HepG2 (cell line): Measurements from ENCODE around the gene BRAP. TPM values are rescaled to one million over a fixed set of nuclear protein-coding genes. Genes with fewer than 3 reads are reported as not detected.

Experiments used
- ARID4A ChIP-seq: sonication (generic); formaldehyde crosslinking; IDR thresholded peaks from 2 replicates; pipeline ENCODE4 v1.5.0; 2020; ENCODE audit warnings: mild to moderate bottlenecking, missing genetic modification reagents, borderline replicate concordance
- CENPT ChIP-seq: sonication (generic); formaldehyde crosslinking; IDR thresholded peaks from 2 replicates; pipeline ENCODE4 v1.8.0; 2022; ENCODE audit warnings: low read depth, mild to moderate bottlenecking, moderate library complexity, missing genetic modification reagents
- KIAA2018 ChIP-seq: sonication (generic); formaldehyde crosslinking; IDR thresholded peaks from 2 replicates; pipeline ENCODE4 v1.5.0; 2020; ENCODE audit warnings: mild to moderate bottlenecking, missing genetic modification reagents, borderline replicate concordance
- NRL ChIP-seq: sonication (generic); formaldehyde crosslinking; IDR thresholded peaks from 2 replicates; pipeline ENCODE4 v1.5.0; 2020; ENCODE audit warnings: missing genetic modification reagents, mild to moderate bottlenecking, moderate library complexity, borderline replicate concordance
- POLR2A ChIP-seq, 2 experiments: IDR thresholded peaks; 2 replicates each; pipeline ENCODE4 v1.6.1; 2011; ENCODE audit warnings: low read depth in 2 of 2, low read length in 2 of 2, mild to moderate bottlenecking in 1 of 2, moderate library complexity in 1 of 2; ENCODE audit not compliant: insufficient read depth in 1 of 2
- RBM39 ChIP-seq: fragments of 200-400 bp; formaldehyde crosslinking; IDR thresholded peaks from one replicate; pipeline ENCODE4 v1.6.1; 2018; ENCODE audit warnings: antibody characterized with exemption, mild to moderate bottlenecking, low read depth, low read length; ENCODE audit not compliant: poor library complexity, severe bottlenecking
- SP4 ChIP-seq: sonication (generic); formaldehyde crosslinking; IDR thresholded peaks from 2 replicates; pipeline ENCODE4 v1.8.1; 2023; ENCODE audit warnings: mild to moderate bottlenecking, missing genetic modification reagents
- TAF15 ChIP-seq: fragments of 200-400 bp; formaldehyde crosslinking; IDR thresholded peaks from one replicate; pipeline ENCODE4 v1.6.1; 2018; ENCODE audit warnings: mild to moderate bottlenecking, low read depth, low read length; ENCODE audit not compliant: poor library complexity, severe bottlenecking
- TEF ChIP-seq: sonication (generic); formaldehyde crosslinking; IDR thresholded peaks from 2 replicates; pipeline ENCODE4 v1.5.0; 2020; ENCODE audit warnings: missing genetic modification reagents
- ZFP37 ChIP-seq: sonication (generic); formaldehyde crosslinking; IDR thresholded peaks from 2 replicates; pipeline ENCODE4 v1.4.0; 2020; ENCODE audit warnings: missing genetic modification reagents, borderline replicate concordance
- ZFP41 ChIP-seq: sonication (generic); formaldehyde crosslinking; IDR thresholded peaks from 2 replicates; pipeline ENCODE4 v1.4.0; 2020; ENCODE audit warnings: mild to moderate bottlenecking, missing genetic modification reagents, borderline replicate concordance
- ZKSCAN5 ChIP-seq: sonication (generic); formaldehyde crosslinking; IDR thresholded peaks from 2 replicates; pipeline ENCODE4 v1.5.1; 2020; ENCODE audit warnings: mild to moderate bottlenecking, missing genetic modification reagents
- ZNF577 ChIP-seq: sonication (generic); formaldehyde crosslinking; IDR thresholded peaks from 2 replicates; pipeline ENCODE4 v1.4.0; 2020; ENCODE audit warnings: mild to moderate bottlenecking, low read depth, missing genetic modification reagents, borderline replicate concordance
- ZNF782 ChIP-seq: sonication (generic); formaldehyde crosslinking; IDR thresholded peaks from 2 replicates; pipeline ENCODE4 v1.4.0; 2020; ENCODE audit warnings: missing genetic modification reagents, mild to moderate bottlenecking, borderline replicate concordance
- ZNF841 ChIP-seq: sonication (generic); formaldehyde crosslinking; IDR thresholded peaks from 2 replicates; pipeline ENCODE4 v1.8.1; 2023; ENCODE audit warnings: missing genetic modification reagents, borderline replicate concordance
- polyA plus RNA-seq, 8 experiments: library from polyadenylated mRNA; depleted of rRNA in 3 of 8; stranded (reverse) in 7 of 8; unstranded in 1 of 8; fragments of >200 nt; fragmentation: Illumina TruSeq in 4 of 8; extraction: Trizol in 4 of 8; gene quantifications; 2 replicates each; pipeline versions ENCODE4 v1.2.1 to v1.2.3, GENCODE V29; 2011 to 2016; ENCODE audit warnings: low read depth in 4 of 8, missing spikeins in 1 of 8, mixed read lengths in 1 of 8; ENCODE audit not compliant: insufficient read depth in 1 of 8
- total RNA-seq, 5 experiments: library from RNA; depleted of rRNA; stranded (reverse); fragments of >200 nt; fragmentation: Illumina TruSeq; extraction: Trizol; gene quantifications; 2 replicates each; pipeline ENCODE4 v1.2.3, GENCODE V29; 2016; ENCODE audit warnings: low read depth in 1 of 5

BRAP gene
- total and polyA plus RNA-seq, 2 of the 13 experiments (the other 11 are each of a cell fraction or from before 2014, with no cell fraction given): 8.1 to 15.4 TPM

GRCh38 chr12:111599453-111600204 lies 86.1 kb downstream of the BRAP start (continued):
- TF ChIP-seq KIAA2018 (CRISPR knock-in tag): no peak
- no peak for TF ChIP-seq ZNF577 (CRISPR knock-in tag)
- TF ChIP-seq ZFP41: 0 out of 2 replicates have a peak, but pooled peaks have one; percentile 40
- peak; percentile 65 for TF ChIP-seq RBM39
- peak; percentile 86 for TF ChIP-seq ARID4A (CRISPR knock-in tag)
- TF ChIP-seq SP4 (CRISPR knock-in tag): peak; percentile 13; the same call in 1 of the 2 replicates
- TF ChIP-seq CENPT: no peak; the same call in 1 of the 2 replicates
- TF ChIP-seq POLR2A (IDR thresholded peaks at IDR 0.05; ENCODE audit: insufficient read depth in 1 of 2, low read depth in 2 of 2, low read length in 2 of 2): peak; percentile 75 to 83
- no peak for TF ChIP-seq ZNF841 (CRISPR knock-in tag)
- peak; percentile 59; the same call in 1 of the 2 replicates for TF ChIP-seq NRL (CRISPR knock-in tag)
- no peak for TF ChIP-seq TAF15
- TF ChIP-seq ZKSCAN5 (CRISPR knock-in tag): 0 out of 2 replicates have a peak, but pooled peaks have one; percentile 28
- TF ChIP-seq TEF (CRISPR knock-in tag): no peak
- TF ChIP-seq ZFP37: no peak
- TF ChIP-seq ZNF782 (CRISPR knock-in tag): 0 out of 2 replicates have a peak, but pooled peaks have one; percentile 75
